ENCODE results near the gene FOXJ3. TPM values are rescaled to one million over a fixed set of nuclear protein-coding genes. Genes with fewer than 3 reads are reported as not detected.

The FOXJ3 gene
- total RNA-seq, 1 experiment from 2014 or later = 55.3 TPM

GRCh38 chr1:42231253-42231652 lies 103.8 kb downstream of the FOXJ3 start:
- no peaks in the 10 kb centered on the region for H3K27me3 ChIP-seq (ENCODE audit: control insufficient read depth, insufficient read depth, low read length)
- H3K4me1 ChIP-seq (ENCODE audit: control insufficient read depth, insufficient read depth, low read length) = peaks cover 14% of the 10 kb centered on the region
- no TSS peak for BruUV-seq (replicated peaks)
- TF ChIP-seq TCF7L2 (IDR thresholded peaks at IDR 0.05; ENCODE audit: low read depth, low read length) = no peak
- no peak for TF ChIP-seq REST (IDR thresholded peaks at IDR 0.05; ENCODE audit: insufficient read depth in 1 of 2, low read depth in 2 of 2, low read length in 1 of 2)
- TF ChIP-seq POLR2AphosphoS5 (IDR thresholded peaks at IDR 0.05; ENCODE audit: low read depth, low read length) = no peak
- no peak for TF ChIP-seq SIN3A (IDR thresholded peaks at IDR 0.05; ENCODE audit: borderline replicate concordance, insufficient read depth, low read depth, low read length)
- TF ChIP-seq CTCF (IDR thresholded peaks at IDR 0.05) = no peak
- H3K9me3 ChIP-seq (ENCODE audit: control insufficient read depth, insufficient read depth, low read depth, low read length) = no peaks in the 10 kb centered on the region
- POLR2A ChIA-PET = no interaction called here
- ATAC-seq (no peak), DNase-seq (ENCODE audit: low read depth, low spot score) (no peak)
- CTCF ChIA-PET = no interaction called here
- H3K4me3 ChIP-seq (ENCODE audit: low read depth in 2 of 2, low read length in 2 of 2) = no peak overlapping the region
- no peak overlapping the region for H3K27ac ChIP-seq (ENCODE audit: low read length)
- H3K36me3 ChIP-seq (ENCODE audit: control insufficient read depth, insufficient read depth, low read length) = no peaks in the 10 kb centered on the region
- intact Hi-C loops (cut with micrococcal nuclease; ENCODE audit: unreplicated experiment) (no loop called here), in situ Hi-C loops (cut with HindIII; ENCODE audit: low pct_unique_long_range_greater_than_20kb, low sequenced_read_pairs) (no loop called here)

GRCh38 chr1:42228938-42229337 lies 106.1 kb downstream of the FOXJ3 start:
- Histone ChIP-seq H3K4me1 (ENCODE audit: control insufficient read depth, insufficient read depth, low read length) (peaks cover 18% of the 10 kb centered on the region), H3K4me3 (ENCODE audit: low read depth in 2 of 2, low read length in 2 of 2) (no peak overlapping the region), H3K27ac (ENCODE audit: low read length) (no peak overlapping the region), H3K36me3 (ENCODE audit: control insufficient read depth, insufficient read depth, low read length) (no peaks in the 10 kb centered on the region), H3K27me3 (ENCODE audit: control insufficient read depth, insufficient read depth, low read length) (no peaks in the 10 kb centered on the region), H3K9me3 (ENCODE audit: control insufficient read depth, insufficient read depth, low read depth, low read length) (no peaks in the 10 kb centered on the region)
- BruUV-seq (replicated peaks) = no TSS peak
- in situ Hi-C loops (cut with HindIII; ENCODE audit: low pct_unique_long_range_greater_than_20kb, low sequenced_read_pairs) (no loop called here), intact Hi-C loops (cut with micrococcal nuclease; ENCODE audit: unreplicated experiment) (no loop called here)
- CTCF ChIA-PET = no interaction called here
- POLR2A ChIA-PET = no interaction called here
- TF ChIP-seq POLR2AphosphoS5 (IDR thresholded peaks at IDR 0.05; ENCODE audit: low read depth, low read length) (no peak), CTCF (IDR thresholded peaks at IDR 0.05) (no peak), TCF7L2 (IDR thresholded peaks at IDR 0.05; ENCODE audit: low read depth, low read length) (no peak), REST (IDR thresholded peaks at IDR 0.05; ENCODE audit: insufficient read depth in 1 of 2, low read depth in 2 of 2, low read length in 1 of 2) (no peak), SIN3A (IDR thresholded peaks at IDR 0.05; ENCODE audit: borderline replicate concordance, insufficient read depth, low read depth, low read length) (no peak)
- ATAC-seq (no peak), DNase-seq (ENCODE audit: low read depth, low spot score) (no peak)
